ENCODE results near the gene ZNF525. TPM values are rescaled to one million over a fixed set of nuclear protein-coding genes. Genes with fewer than 3 reads are reported as not detected.

The ZNF525 gene
- polyA plus RNA-seq, 1 donor (not counting 4 experiments of a cell fraction or from before 2014, with no cell fraction given) = 9.5 TPM

DNA sequence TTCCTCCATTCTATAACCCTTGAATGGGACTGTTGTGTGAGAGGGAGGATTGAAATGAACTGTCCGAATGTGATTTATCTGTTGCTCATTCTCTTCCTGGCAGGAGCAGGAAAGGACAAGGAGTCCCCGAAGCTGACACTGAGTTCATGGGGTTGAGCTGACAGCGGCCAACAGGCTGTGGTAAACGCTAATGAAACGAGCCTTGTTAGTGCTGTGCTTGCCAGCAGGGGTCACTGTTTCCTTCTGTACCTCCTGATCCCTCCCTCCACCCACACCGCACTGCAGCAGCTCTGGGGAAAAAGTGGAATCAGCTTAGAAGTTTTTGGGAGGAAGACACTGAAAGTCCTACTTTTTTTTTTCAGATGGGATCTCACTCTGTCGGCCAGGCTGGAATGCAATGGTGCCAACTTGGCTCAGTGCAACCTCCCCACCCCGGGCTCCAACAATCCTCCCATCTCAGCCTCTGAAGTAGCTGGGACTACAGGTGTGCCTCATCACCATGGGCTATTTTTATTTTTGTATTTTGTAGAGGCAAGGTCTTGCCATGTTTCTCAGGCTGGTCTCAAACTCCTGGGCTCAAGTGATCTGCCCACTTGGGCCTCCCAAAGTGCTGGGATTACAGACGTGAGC, 59.6 kb downstream of the ZNF525 start:
- Histone ChIP-seq H3K4me3 (ENCODE audit: control insufficient read depth in 2 of 3, extremely low read depth in 1 of 3, insufficient read depth in 2 of 3, low read depth in 1 of 3, low read length in 3 of 3) (no peak overlapping the region), H3K4me2 (ENCODE audit: control insufficient read depth, extremely low read depth, insufficient read depth, low read depth, low read length) (no peak overlapping the region), H3K4me1 (ENCODE audit: control insufficient read depth, extremely low read depth, insufficient read depth, low read length) (no peaks in the 10 kb centered on the region), H4K20me1 (ENCODE audit: control insufficient read depth, extremely low read depth, insufficient read depth, low read length) (no peaks in the 10 kb centered on the region), H3K9ac (ENCODE audit: control insufficient read depth, extremely low read depth, insufficient read depth, low read length) (no peak overlapping the region), H3K9me3 (ENCODE audit: control insufficient read depth, low read depth, low read length) (no peaks in the 10 kb centered on the region), H3K27ac (ENCODE audit: control insufficient read depth, insufficient read depth, low read length) (no peak overlapping the region), H3K36me3 (ENCODE audit: control insufficient read depth in 2 of 2, extremely low read depth in 1 of 2, insufficient read depth in 2 of 2, low read length in 2 of 2) (no peaks in the 10 kb centered on the region), H3K79me2 (ENCODE audit: control insufficient read depth, insufficient read depth, low read length) (no peaks in the 10 kb centered on the region), H3K9me1 (ENCODE audit: control insufficient read depth, extremely low read depth, insufficient read depth, low read length) (no peaks in the 10 kb centered on the region), H3K27me3 (ENCODE audit: control insufficient read depth, extremely low read depth, insufficient read depth, low read length) (no peaks in the 10 kb centered on the region), H2AFZ (ENCODE audit: control insufficient read depth, low read length) (no peak overlapping the region)
- TF ChIP-seq, protein P1, sequence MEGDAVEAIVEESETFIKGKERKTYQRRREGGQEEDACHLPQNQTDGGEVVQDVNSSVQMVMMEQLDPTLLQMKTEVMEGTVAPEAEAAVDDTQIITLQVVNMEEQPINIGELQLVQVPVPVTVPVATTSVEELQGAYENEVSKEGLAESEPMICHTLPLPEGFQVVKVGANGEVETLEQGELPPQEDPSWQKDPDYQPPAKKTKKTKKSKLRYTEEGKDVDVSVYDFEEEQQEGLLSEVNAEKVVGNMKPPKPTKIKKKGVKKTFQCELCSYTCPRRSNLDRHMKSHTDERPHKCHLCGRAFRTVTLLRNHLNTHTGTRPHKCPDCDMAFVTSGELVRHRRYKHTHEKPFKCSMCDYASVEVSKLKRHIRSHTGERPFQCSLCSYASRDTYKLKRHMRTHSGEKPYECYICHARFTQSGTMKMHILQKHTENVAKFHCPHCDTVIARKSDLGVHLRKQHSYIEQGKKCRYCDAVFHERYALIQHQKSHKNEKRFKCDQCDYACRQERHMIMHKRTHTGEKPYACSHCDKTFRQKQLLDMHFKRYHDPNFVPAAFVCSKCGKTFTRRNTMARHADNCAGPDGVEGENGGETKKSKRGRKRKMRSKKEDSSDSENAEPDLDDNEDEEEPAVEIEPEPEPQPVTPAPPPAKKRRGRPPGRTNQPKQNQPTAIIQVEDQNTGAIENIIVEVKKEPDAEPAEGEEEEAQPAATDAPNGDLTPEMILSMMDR (optimal IDR thresholded peaks at IDR 0.05 in 1 of 3, IDR thresholded peaks at IDR 0.05 in 1 of 3, conservative IDR thresholded peaks at IDR 0.05 in 1 of 3; ENCODE audit: extremely low read depth in 1 of 3, insufficient read depth in 2 of 3, low read length in 3 of 3) = peak; percentile 62 to 82 (median 78)
- no peak for TF ChIP-seq EZH2 (IDR thresholded peaks at IDR 0.05; ENCODE audit: low read length)
- dilution Hi-C loops (cut with MboI; ENCODE audit: extremely low pct_ligation_motif_present, low sequenced_read_pairs) = no loop called here
- DNase-seq (ENCODE audit: low read depth, low spot score) (peak; percentile 11), FAIRE-seq (no peak)

DNA sequence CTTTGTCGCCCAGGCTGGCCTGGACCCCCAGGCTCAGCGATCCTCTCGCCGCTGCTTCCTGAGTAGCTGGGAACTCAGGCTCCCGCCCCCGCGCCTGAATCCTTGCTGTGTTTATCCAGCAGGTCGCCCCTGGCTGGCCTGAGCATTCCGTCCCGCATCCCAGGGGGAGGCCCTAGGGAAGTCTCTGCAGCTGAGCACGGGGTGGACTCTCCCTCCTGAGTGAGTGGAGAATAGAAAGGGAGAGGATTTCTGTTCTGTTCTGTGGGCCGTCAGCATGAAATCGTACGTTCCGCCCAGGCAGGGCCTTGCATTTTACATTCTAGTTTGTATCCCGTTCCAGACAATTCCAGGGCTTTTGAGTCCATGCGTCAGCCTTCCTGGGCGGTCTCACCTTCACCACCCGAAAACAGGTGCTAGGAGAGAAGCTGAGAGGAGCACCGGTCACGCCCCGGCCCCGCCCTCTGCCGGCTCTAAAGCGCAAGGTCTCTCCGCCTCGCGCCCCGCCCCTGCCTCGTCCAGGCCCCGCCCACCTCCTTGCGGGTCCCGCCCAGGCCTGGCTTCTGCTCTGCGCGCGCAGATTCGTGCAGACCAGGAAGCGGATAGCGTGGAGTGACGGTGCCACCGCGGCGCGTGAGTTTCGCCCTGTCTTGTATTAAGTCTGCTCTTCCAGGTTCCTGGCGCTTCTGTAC, 66.0 kb downstream of the ZNF525 start, which contains the start of gene ZNF761:
ZNF761 (plus strand) TSS at position 586 of the 689 bp plus-strand sequence. CDS start 15,285 bp downstream, outside the sequence.
- Histone ChIP-seq H3K9me3 (ENCODE audit: control insufficient read depth, low read depth, low read length) (no peaks in the 10 kb centered on the region), H3K4me1 (ENCODE audit: control insufficient read depth, extremely low read depth, insufficient read depth, low read length) (peaks cover 8% of the 10 kb centered on the region), H3K27me3 (ENCODE audit: control insufficient read depth, extremely low read depth, insufficient read depth, low read length) (no peaks in the 10 kb centered on the region), H3K4me2 (ENCODE audit: control insufficient read depth, extremely low read depth, insufficient read depth, low read depth, low read length) (peak within 1 kb of the TSS; percentile 76), H3K4me3 (ENCODE audit: control insufficient read depth in 2 of 3, extremely low read depth in 1 of 3, insufficient read depth in 2 of 3, low read depth in 1 of 3, low read length in 3 of 3) (peak within 1 kb of the TSS; percentile 81 to 84 (median 82)), H3K36me3 (ENCODE audit: control insufficient read depth in 2 of 2, extremely low read depth in 1 of 2, insufficient read depth in 2 of 2, low read length in 2 of 2) (peaks cover 0 to 3% of the 10 kb centered on the region in 2 experiments), H3K9me1 (ENCODE audit: control insufficient read depth, extremely low read depth, insufficient read depth, low read length) (no peaks in the 10 kb centered on the region), H3K9ac (ENCODE audit: control insufficient read depth, extremely low read depth, insufficient read depth, low read length) (peak within 1 kb of the TSS; percentile 93), H3K27ac (ENCODE audit: control insufficient read depth, insufficient read depth, low read length) (peak within 1 kb of the TSS; percentile 90), H2AFZ (ENCODE audit: control insufficient read depth, low read length) (peak within 1 kb of the TSS; percentile 97), H4K20me1 (ENCODE audit: control insufficient read depth, extremely low read depth, insufficient read depth, low read length) (no peaks in the 10 kb centered on the region), H3K79me2 (ENCODE audit: control insufficient read depth, insufficient read depth, low read length) (peaks cover 24% of the 10 kb centered on the region)
- DNase-seq (ENCODE audit: low read depth, low spot score) (peak; percentile 82), FAIRE-seq (peak; percentile 75)
- TF ChIP-seq, protein P1 (optimal IDR thresholded peaks at IDR 0.05 in 1 of 3, IDR thresholded peaks at IDR 0.05 in 1 of 3, conservative IDR thresholded peaks at IDR 0.05 in 1 of 3; ENCODE audit: extremely low read depth in 1 of 3, insufficient read depth in 2 of 3, low read length in 3 of 3) = peak in 1 of 3 experiments; percentile 24
- no peak for TF ChIP-seq EZH2 (IDR thresholded peaks at IDR 0.05; ENCODE audit: low read length)
- dilution Hi-C loops (cut with MboI; ENCODE audit: extremely low pct_ligation_motif_present, low sequenced_read_pairs) = no loop called here

Measured in keratinocyte (primary cell).